Activated naive CD4-positive, alpha-beta T cell treated with anti-CD3 and anti-CD28 coated beads for 36 hours (primary cell): ENCODE measurements around the gene ZNF444. TPM values are rescaled to one million over a fixed set of nuclear protein-coding genes. Genes with fewer than 3 reads are reported as not detected.

Experiments
- CTCF ChIA-PET: fragments of 350-600 bp; sonication (Branson Sonifier 250); formaldehyde crosslinking; loops from one replicate; lab custom pipeline; 2021; ENCODE audit warnings: antibody characterized with exemption; lab: Charles Lee
- DNase-seq: peaks from one replicate; pipeline ENCODE4 v3.0.0-alpha.2; 2020
- H3K27ac Mint-ChIP-seq: one replicate; pipeline ENCODE4 v1.8.0; 2021; ENCODE audit warnings: mild to moderate bottlenecking, mixed read lengths
- H3K27me3 Mint-ChIP-seq: one replicate; pipeline ENCODE4 v1.8.0; 2021; ENCODE audit warnings: low read depth, mixed read lengths
- H3K36me3 Mint-ChIP-seq: one replicate; pipeline ENCODE4 v1.8.0; 2021; ENCODE audit warnings: low read depth, mixed read lengths
- H3K4me1 Mint-ChIP-seq: one replicate; pipeline ENCODE4 v1.8.0; 2021; ENCODE audit warnings: low read depth, mixed read lengths
- H3K4me3 Mint-ChIP-seq: one replicate; pipeline ENCODE4 v1.8.0; 2021; ENCODE audit warnings: mild to moderate bottlenecking, moderate library complexity, mixed read lengths
- H3K9me3 Mint-ChIP-seq: one replicate; pipeline ENCODE4 v1.8.0; 2021; ENCODE audit warnings: mixed read lengths
- intact Hi-C: fragments of 100-400 bp; cut with micrococcal nuclease; formaldehyde crosslinking; loops from one replicate; pipeline ENCODE4 v1.15.1; 2023
- total RNA-seq, 2 experiments: library from RNA; stranded (reverse); gene quantifications; one replicate each; pipeline ENCODE4 v1.2.3, GENCODE V29; 2021

ZNF444 gene
- total RNA-seq, 2 experiments from 2014 or later: 17.8 to 21.4 TPM

DNA sequence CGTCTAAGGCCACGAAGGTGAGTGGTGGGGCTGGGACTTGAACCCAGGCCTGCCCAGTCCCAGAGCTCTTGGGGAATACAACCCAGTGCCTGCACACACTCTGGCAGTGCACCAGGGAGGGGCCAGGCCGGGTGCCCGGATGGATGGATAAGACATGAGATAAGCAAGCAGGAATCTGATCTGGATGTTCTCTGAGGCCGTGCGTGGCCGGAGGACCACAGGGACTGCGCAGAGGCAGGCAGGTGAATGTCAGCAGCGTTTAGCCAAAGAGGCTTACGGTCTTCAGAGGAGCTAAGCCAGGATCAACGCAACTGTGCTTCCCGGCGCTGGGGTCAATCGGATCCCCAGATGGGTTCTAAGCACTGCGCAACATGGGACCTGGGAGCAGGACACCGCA lies 21.5 kb upstream of the ZNF444 start:
- no peaks in the 10 kb centered on the region for H3K9me3 Mint-ChIP-seq
- H3K4me1 Mint-ChIP-seq: peaks cover 48% of the 10 kb centered on the region
- peaks cover 2% of the 10 kb centered on the region for H3K36me3 Mint-ChIP-seq
- H3K27me3 Mint-ChIP-seq: no peaks in the 10 kb centered on the region
- peak overlapping the region; percentile 86 for H3K4me3 Mint-ChIP-seq
- DNase-seq: no peak
- CTCF ChIA-PET: no interaction called here
- intact Hi-C loops: no loop called here
- peak overlapping the region; percentile 87 for H3K27ac Mint-ChIP-seq

DNA sequence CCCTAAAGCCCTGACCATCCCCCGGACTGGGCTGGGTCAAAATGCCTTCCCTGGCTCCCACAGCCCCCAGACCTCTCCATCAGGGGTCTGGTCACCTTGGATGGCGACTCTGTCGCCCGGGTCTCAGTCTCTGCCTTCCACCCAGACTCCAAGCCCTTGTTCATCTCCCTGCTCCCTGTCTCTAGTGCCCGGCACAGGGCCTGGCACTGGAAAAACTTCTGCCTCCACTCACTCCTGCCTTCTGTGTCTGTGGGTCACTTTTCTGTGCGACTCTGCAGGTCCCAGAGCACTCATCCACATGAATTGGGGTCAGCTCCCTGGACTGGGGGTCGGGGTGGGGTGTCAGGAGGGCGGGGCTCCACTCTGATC lies 21.1 kb upstream of the ZNF444 start:
- Mint-ChIP-seq H3K9me3 (no peaks in the 10 kb centered on the region), H3K36me3 (peaks cover 2% of the 10 kb centered on the region), H3K27me3 (no peaks in the 10 kb centered on the region), H3K4me1 (peaks cover 48% of the 10 kb centered on the region), H3K27ac (peak overlapping the region; percentile 87), H3K4me3 (peak overlapping the region; percentile 86)
- CTCF ChIA-PET: no interaction called here
- intact Hi-C loops: loop anchor here (5.0 kb wide), 2 partner anchors 863 to 1658 kb away; partner anchors contain the start of genes LENG9 and PPP6R1
- no peak for DNase-seq

DNA sequence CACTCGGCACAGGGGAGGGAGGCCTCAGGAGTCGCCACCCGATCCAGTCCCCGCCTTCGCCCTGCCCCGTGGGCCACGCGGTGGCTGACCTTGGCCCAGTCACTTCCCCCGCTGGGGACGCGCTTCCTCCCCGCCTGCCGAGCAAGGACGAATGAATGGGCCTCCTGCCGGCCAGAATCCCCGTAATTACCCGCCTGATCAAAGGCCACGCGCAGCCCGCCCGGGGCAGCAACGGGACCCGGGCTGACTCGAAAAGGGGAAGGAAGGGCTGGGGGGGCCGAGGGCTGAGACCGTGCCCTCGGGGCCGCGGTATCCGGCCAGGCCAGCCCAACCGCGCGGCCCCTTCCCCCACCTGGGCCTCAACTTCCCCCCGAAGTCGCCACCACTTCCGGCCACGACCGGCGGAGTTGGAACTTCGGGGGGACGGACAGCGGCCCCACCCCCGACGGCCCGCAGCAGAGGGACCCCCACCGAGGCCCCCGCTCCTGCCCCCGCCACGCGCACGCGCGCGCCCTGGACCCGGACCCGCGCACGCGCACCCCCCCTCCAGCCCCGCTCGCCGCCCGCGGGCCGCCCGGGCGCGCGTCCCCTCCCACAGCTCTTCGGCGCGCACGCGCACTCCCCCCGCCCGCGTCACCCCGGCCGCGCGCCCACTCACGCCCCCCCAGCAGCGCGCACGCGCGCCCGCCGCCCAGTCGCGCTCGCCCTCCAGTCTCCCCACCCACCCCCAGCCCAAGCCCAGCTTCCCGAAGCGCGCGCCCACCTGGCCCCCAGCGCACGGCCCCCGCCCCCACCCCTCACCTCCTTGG lies 20.5 kb upstream of the ZNF444 start:
- Mint-ChIP-seq H3K4me1 (peaks cover 49% of the 10 kb centered on the region), H3K36me3 (peaks cover 2% of the 10 kb centered on the region), H3K27ac (peak overlapping the region; percentile 94), H3K9me3 (no peaks in the 10 kb centered on the region), H3K27me3 (no peaks in the 10 kb centered on the region), H3K4me3 (peak overlapping the region; percentile 86)
- intact Hi-C loops: loop anchor here (1.0 to 5.0 kb wide), 5 partner anchors 20 to 1658 kb away; partner anchors contain the start of genes LENG9, PPP6R1 and ZSCAN5A
- DNase-seq: peak; percentile 70
- CTCF ChIA-PET: no interaction called here

DNA sequence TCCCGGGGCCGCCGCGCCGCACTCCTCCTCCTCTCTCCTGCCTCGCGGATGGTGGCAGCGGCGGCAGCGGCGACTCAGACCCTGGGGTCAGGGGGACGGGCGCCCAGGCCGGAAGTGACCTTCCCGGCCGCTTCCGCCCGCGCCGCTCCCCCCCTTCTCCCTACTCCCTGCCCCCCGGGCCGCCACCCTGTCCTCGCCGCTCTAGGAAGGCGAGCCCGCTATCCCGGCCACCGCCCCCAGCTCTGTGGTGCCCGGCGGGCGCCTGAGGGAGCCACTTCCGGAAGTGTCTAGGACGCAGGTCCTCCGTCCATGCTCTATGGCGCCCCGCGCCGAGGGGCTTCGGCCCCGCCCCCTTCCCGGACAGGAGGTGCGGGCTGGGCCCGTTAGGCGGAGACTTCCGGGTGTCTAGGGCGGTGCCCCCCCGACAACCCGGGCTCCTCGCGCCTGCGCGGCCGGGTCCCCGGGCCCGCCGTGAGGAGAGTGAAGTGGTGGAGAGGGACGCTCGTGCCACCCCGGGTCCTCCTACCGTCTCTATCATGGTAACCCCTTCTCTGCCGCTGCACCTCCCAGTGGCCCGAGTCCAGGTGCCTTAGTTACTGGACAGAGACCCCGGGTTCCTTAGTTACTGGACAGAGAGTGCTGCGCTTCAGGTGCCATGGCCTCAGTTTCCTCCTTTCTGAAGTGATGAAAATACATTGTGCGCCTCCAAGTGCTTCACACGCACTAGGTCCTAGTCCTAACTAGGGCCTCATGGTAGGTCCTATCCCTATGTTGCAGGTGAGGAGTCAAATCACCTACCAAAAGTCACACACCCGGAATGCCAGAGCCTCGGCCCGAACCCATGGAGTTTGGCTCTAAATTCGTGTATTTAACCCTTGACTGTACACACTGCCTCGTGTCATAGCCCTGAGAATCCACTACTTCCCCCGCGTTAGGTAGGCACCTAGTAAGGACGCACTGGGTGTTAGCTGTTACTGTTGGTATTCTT lies 19.6 kb upstream of the ZNF444 start, which contains the start of gene ZNF787:
Gene ZNF787, minus strand, starts transcription at position 116 of the 988 bp plus-strand sequence. CDS start 18,078 bp downstream, outside the sequence.
- Mint-ChIP-seq H3K9me3 (no peaks in the 10 kb centered on the region), H3K4me3 (peak within 1 kb of the TSS; percentile 86), H3K27me3 (no peaks in the 10 kb centered on the region), H3K4me1 (peaks cover 52% of the 10 kb centered on the region), H3K27ac (peak within 1 kb of the TSS; percentile 94), H3K36me3 (peaks cover 2% of the 10 kb centered on the region)
- peak; percentile 95 for DNase-seq
- CTCF ChIA-PET: interaction anchor here (1.2 kb wide), 1 partner anchor 13 kb away, joined by 3 read pairs; no protein-coding TSS in a partner anchor
- intact Hi-C loops: loop anchor here (1.0 to 5.0 kb wide), 5 partner anchors 19 to 1659 kb away; partner anchors contain the start of genes LENG9, PPP6R1 and ZSCAN5A

DNA sequence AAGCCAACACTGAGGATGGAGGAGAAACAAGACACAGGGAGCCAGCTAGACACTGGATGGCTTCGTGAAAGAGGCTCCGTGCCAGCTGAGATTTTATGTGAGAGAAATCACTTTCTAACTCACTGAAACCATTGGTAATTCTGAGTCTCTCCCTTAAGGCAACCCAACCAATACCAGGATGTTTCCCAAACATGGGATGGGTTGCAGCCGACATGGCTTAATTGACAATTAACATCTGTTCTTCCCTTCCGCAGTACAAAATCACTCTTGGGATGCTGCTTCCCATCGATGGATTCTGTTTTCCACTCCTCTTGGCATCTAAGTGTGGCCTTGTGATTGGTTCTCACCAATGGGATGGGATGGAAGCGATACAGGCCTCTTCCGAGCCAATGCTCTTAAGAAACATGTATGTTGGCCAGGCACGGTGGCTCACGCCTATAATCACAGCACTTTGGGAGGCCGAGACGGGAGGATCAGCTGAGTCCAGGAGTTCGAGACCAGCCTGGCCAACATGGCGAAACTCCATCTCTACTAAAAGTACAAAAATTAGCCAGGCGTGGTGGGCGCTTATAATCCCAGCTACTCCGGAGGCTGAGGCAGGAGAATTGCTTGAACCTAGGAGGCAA lies 17.7 kb upstream of the ZNF444 start:
- no peak for DNase-seq
- intact Hi-C loops: loop anchor here (5.0 kb wide), 2 partner anchors 866 to 1661 kb away; partner anchors contain the start of genes LENG9 and PPP6R1
- Mint-ChIP-seq H3K27me3 (no peaks in the 10 kb centered on the region), H3K4me1 (peaks cover 40% of the 10 kb centered on the region), H3K27ac (peak overlapping the region; percentile 19), H3K36me3 (peaks cover 2% of the 10 kb centered on the region), H3K4me3 (no peak overlapping the region), H3K9me3 (no peaks in the 10 kb centered on the region)
- CTCF ChIA-PET: no interaction called here

DNA sequence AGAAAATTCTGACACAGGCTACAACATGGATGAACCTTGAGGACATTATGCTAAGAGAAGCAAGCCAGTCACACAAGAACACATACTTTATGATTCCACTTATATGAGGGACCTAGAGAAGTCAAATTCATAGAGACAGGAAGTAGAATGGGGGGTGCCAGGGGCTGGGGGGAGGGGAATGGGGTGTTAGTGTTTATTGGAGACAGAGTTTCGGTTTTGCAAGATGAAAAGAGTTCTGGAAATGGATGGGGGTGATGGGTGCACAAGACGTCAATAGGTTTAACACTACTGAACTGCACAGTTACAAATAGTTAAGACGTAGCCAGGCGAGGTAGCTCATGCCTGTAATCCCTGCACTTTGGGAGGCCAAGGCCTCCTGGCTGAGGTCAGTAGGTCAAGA lies 16.5 kb upstream of the ZNF444 start:
- no peaks in the 10 kb centered on the region for H3K27me3 Mint-ChIP-seq
- peak; percentile 45 for DNase-seq
- H3K27ac Mint-ChIP-seq: peak overlapping the region; percentile 63
- CTCF ChIA-PET: interaction anchor here (0.6 to 0.9 kb wide), 2 partner anchors 41 to 47 kb away, joined by 3 read pairs; no protein-coding TSS in a partner anchor
- peaks cover 30% of the 10 kb centered on the region for H3K4me1 Mint-ChIP-seq
- H3K4me3 Mint-ChIP-seq: no peak overlapping the region
- H3K36me3 Mint-ChIP-seq: peaks cover 2% of the 10 kb centered on the region
- intact Hi-C loops: loop anchor here (5.0 kb wide), 2 partner anchors 867 to 1662 kb away; partner anchors contain the start of genes LENG9 and PPP6R1
- no peaks in the 10 kb centered on the region for H3K9me3 Mint-ChIP-seq

DNA sequence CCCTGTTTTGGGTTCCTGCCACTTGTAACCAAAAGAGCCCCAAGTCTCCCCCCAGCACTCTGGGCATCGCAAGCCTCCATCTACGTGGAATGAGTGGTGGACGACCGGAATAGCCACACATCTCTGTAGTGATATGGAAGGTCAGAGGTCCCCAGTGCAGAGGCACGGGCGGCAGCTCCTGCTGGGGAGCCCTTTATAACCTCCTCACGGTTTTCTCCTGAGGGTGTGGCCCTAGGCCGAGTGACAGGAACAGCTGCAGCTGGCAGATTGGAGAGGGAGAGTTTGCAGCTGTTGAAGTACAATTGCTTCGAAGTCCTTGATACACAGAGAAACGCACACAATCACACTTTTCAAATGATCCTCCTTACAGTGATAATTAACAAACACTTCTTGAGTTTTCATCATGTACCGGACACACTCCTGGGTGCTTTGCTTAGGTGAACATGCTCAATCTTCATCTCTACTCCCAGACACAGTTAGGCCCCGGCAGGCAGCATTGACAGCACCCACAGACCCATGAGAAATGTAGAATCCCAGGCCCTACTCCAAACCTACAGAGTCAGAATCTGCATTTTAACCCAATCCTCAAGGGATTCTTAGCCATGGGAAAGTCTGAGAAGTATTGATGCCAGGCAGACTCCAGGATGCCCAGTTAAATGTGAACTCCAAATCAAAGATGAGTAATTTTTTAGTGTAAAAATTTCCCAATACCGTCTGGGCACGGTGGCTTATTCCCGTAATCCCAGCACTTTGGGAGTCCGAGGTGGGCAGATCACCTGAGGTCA lies 15.1 kb upstream of the ZNF444 start:
- Mint-ChIP-seq H3K4me1 (peaks cover 25% of the 10 kb centered on the region), H3K27ac (no peak overlapping the region), H3K36me3 (no peaks in the 10 kb centered on the region), H3K27me3 (no peaks in the 10 kb centered on the region), H3K4me3 (no peak overlapping the region), H3K9me3 (no peaks in the 10 kb centered on the region)
- DNase-seq: no peak
- CTCF ChIA-PET: interaction anchor here (0.5 to 0.7 kb wide), 2 partner anchors 47 to 559 kb away, joined by 3 to 4 read pairs; no protein-coding TSS in a partner anchor
- intact Hi-C loops: no loop called here

DNA sequence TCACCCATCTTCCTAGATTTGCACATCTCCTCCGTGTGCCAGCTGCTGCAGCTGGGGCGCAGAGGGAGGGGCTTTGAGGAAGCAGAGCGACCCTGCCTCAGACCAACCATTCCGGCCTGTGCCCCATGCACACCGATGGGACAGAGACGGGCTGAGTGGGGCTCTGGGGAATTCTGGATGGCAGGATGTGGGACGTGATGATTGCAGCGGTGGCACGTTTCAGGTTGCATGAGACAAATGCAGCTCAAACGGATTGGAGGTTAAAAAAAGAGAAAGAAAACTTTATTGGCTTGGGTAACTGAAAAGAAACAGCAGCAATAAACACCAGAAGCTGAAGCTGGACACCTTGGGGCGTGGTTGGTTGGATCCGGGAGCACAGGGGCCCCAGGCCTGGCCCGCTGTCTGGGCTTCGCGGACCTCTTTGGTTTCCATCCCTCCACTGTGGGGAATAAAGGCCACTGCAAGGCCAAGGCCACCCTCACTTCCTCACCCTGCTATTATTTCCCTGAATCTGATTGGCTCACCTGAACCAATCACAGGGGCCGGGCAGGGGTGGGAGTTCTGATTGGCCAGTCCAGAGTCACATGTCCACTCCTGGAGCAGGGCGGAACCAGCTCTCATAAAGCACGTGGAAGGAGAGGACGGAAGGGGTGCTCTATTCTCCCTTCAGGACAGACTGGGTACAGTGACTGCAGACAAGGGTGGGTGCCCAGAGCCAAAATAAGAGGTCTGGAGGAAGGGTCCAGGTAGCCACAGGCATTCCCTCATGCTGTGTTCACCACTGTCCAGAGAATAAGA lies 13.9 kb upstream of the ZNF444 start:
- Mint-ChIP-seq H3K27ac (no peak overlapping the region), H3K4me1 (peaks cover 20% of the 10 kb centered on the region), H3K9me3 (no peaks in the 10 kb centered on the region), H3K27me3 (no peaks in the 10 kb centered on the region), H3K36me3 (no peaks in the 10 kb centered on the region), H3K4me3 (no peak overlapping the region)
- CTCF ChIA-PET: no interaction called here
- intact Hi-C loops: no loop called here
- DNase-seq: no peak

DNA sequence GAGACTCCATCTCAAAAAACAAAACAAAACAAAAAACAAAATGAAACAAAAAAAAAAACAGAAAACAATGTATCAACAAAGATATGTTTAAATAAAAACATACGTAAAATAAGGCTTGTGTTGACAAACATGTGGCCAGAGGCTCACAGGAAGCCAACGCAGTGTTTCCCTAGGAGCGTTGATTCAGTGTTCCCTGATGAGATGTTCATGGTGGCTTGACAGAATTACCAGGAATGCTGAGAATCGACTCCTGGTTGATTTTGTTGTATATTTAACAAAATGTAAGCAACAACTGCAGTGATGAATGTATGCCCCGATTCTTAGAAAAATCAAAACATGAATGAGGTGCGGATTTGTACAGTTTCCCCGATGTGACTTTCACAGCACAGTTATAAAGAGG lies 11.1 kb upstream of the ZNF444 start:
- CTCF ChIA-PET: no interaction called here
- no peaks in the 10 kb centered on the region for H3K9me3 Mint-ChIP-seq
- peaks cover 6% of the 10 kb centered on the region for H3K4me1 Mint-ChIP-seq

DNA sequence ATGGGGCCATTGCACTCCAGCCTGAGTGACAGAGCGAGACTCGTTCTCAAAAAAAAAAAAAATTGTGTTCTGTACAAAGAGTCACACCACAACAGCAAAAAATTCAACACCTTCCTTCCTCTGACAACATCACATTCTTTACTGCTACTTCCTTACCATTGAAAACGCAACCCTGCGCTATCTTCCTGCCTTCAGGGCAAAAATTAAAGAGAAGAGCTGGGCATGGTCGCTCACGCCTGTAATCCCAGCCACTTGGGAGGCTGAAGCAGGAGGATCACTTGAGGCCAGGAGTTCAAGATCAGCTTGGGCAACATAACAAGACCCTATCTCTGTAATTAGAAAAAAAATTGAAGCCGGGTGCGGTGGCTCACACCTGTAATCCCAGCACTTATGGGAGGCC lies 9.4 kb upstream of the ZNF444 start:
- no peaks in the 10 kb centered on the region for H3K4me1 Mint-ChIP-seq
- no peak overlapping the region for H3K27ac Mint-ChIP-seq
- H3K27me3 Mint-ChIP-seq: no peaks in the 10 kb centered on the region
- no peak overlapping the region for H3K4me3 Mint-ChIP-seq
- CTCF ChIA-PET: no interaction called here
- no peaks in the 10 kb centered on the region for H3K36me3 Mint-ChIP-seq
- no peak for DNase-seq
- no peaks in the 10 kb centered on the region for H3K9me3 Mint-ChIP-seq
- intact Hi-C loops: no loop called here

More for the DNA sequence above, 11.1 kb upstream of the ZNF444 start:
- Mint-ChIP-seq H3K27me3 (no peaks in the 10 kb centered on the region), H3K27ac (no peak overlapping the region), H3K36me3 (no peaks in the 10 kb centered on the region), H3K4me3 (no peak overlapping the region)
- no peak for DNase-seq
- intact Hi-C loops: no loop called here
